COR-L47 (cell line): ENCODE results near the gene DNAJB14.

ENCODE experiments used
- DNase-seq: peaks from one replicate; lab custom pipeline; 2025; lab: John Stamatoyannopoulos, UW

DNAJB14 gene

GRCh38 chr4:99863804-99864203 lies 82.6 kb downstream of the DNAJB14 start:
- DNase-seq: no peak

- peak; percentile 81 for DNase-seq
These were observed 85.1 kb downstream of the DNAJB14 start for GRCh38 chr4:99861120-99861905.

GRCh38 chr4:99860521-99860920 lies 85.9 kb downstream of the DNAJB14 start:
- DNase-seq: no peak

GRCh38 chr4:99859618-99860017 lies 86.8 kb downstream of the DNAJB14 start:
- DNase-seq: peak; percentile 9

- DNase-seq: no peak
These were observed 89.1 kb downstream of the DNAJB14 start for GRCh38 chr4:99857307-99857706.

GRCh38 chr4:99856166-99856565 lies 90.3 kb downstream of the DNAJB14 start:
- no peak for DNase-seq

- DNase-seq: no peak
These were observed 90.7 kb downstream of the DNAJB14 start for GRCh38 chr4:99855678-99856077.

GRCh38 chr4:99853999-99854398 lies 92.4 kb downstream of the DNAJB14 start:
- peak; percentile 17 for DNase-seq

GRCh38 chr4:99853190-99853589 lies 93.2 kb downstream of the DNAJB14 start:
- DNase-seq: no peak

GRCh38 chr4:99852199-99852749 lies 94.1 kb downstream of the DNAJB14 start:
- DNase-seq: no peak

GRCh38 chr4:99848591-99849001 lies 97.8 kb downstream of the DNAJB14 start:
- DNase-seq: no peak

GRCh38 chr4:99847362-99847976 lies 98.9 kb downstream of the DNAJB14 start:
- no peak for DNase-seq

- DNase-seq: no peak
These were observed 99.5 kb downstream of the DNAJB14 start for GRCh38 chr4:99846891-99847290.
